GM23248 (cell line): ENCODE measurements around the gene TNFAIP8L1. TPM values are rescaled to one million over a fixed set of nuclear protein-coding genes. Genes with fewer than 3 reads are reported as not detected.

ENCODE experiments used
- DNase-seq: peaks from one replicate; pipeline ENCODE4 v3.0.0-alpha.2; 2015
- H2AFZ ChIP-seq: fragments of 200-600 bp; sonication (generic); 2 replicates; pipeline ENCODE4 v1.6.1; 2016; ENCODE audit warnings: antibody characterized with exemption
- H3F3A ChIP-seq: fragments of 200-600 bp; sonication (generic); 2 replicates; pipeline ENCODE4 v1.6.1; 2016; ENCODE audit warnings: mild to moderate bottlenecking, antibody characterized with exemption, mixed run types; ENCODE audit not compliant: insufficient read depth
- H3K27ac ChIP-seq: fragments of 200-600 bp; sonication (generic); 2 replicates; pipeline ENCODE4 v1.5.1; 2016; ENCODE audit warnings: mild to moderate bottlenecking
- H3K27me3 ChIP-seq: fragments of 200-600 bp; sonication (generic); replicated peaks from 2 replicates; pipeline ENCODE4 v1.6.1; 2016; ENCODE audit warnings: mild to moderate bottlenecking; ENCODE audit not compliant: insufficient read depth
- H3K36me3 ChIP-seq: fragments of 200-600 bp; sonication (generic); 2 replicates; pipeline ENCODE4 v1.6.1; 2016; ENCODE audit warnings: low read depth, mild to moderate bottlenecking
- H3K4me1 ChIP-seq: fragments of 200-600 bp; sonication (generic); 2 replicates; pipeline ENCODE4 v1.6.1; 2016; ENCODE audit warnings: mild to moderate bottlenecking; ENCODE audit not compliant: insufficient read depth
- H3K4me2 ChIP-seq: fragments of 200-600 bp; sonication (generic); one replicate; pipeline ENCODE4 v1.6.1; 2016; ENCODE audit warnings: mild to moderate bottlenecking; ENCODE audit not compliant: unreplicated experiment
- H3K4me3 ChIP-seq: fragments of 200-600 bp; sonication (generic); 2 replicates; pipeline ENCODE4 v1.5.1; 2016; ENCODE audit warnings: mild to moderate bottlenecking
- H3K79me2 ChIP-seq: fragments of 200-600 bp; sonication (generic); 2 replicates; pipeline ENCODE4 v1.6.1; 2016; ENCODE audit warnings: mild to moderate bottlenecking; ENCODE audit not compliant: insufficient read depth
- H3K9ac ChIP-seq: fragments of 200-600 bp; sonication (generic); 2 replicates; pipeline ENCODE4 v1.6.1; 2016; ENCODE audit warnings: mild to moderate bottlenecking
- H3K9me2 ChIP-seq: fragments of 200-600 bp; sonication (generic); 2 replicates; pipeline ENCODE4 v1.6.1; 2016; ENCODE audit warnings: mixed run types, mild to moderate bottlenecking, moderate library complexity; ENCODE audit not compliant: insufficient read depth
- H3K9me3 ChIP-seq: fragments of 200-600 bp; sonication (generic); one replicate; pipeline ENCODE4 v1.6.1; 2017; ENCODE audit warnings: low read depth
- H4K20me1 ChIP-seq: fragments of 200-600 bp; sonication (generic); 2 replicates; pipeline ENCODE4 v1.6.0; 2016; ENCODE audit not compliant: insufficient read depth
- EZH2 ChIP-seq: fragments of 200-600 bp; sonication (generic); IDR thresholded peaks from 2 replicates; pipeline ENCODE4 v1.6.1; 2018; ENCODE audit warnings: antibody characterized with exemption, mild to moderate bottlenecking; ENCODE audit not compliant: insufficient read depth, poor library complexity, severe bottlenecking
- EZH2phosphoT487 ChIP-seq: fragments of 200-600 bp; sonication (generic); IDR thresholded peaks from 2 replicates; pipeline ENCODE4 v1.6.1; 2018; ENCODE audit warnings: antibody characterized with exemption, moderate library complexity, mild to moderate bottlenecking, low read depth; ENCODE audit not compliant: insufficient read depth
- WGBS, 2 experiments: methylation state at CpG; one replicate each; pipeline ENCODE4 v1.1.6; 2015 to 2017; ENCODE audit warnings: low lambda C conversion rate in 2 of 2, low coverage in 1 of 2; ENCODE audit errors: missing lambda C conversion rate in 2 of 2; 5-methylcytosine and 5-hydroxymethylcytosine counted together
- in situ Hi-C: fragments of 300-500 bp; cut with MboI; formaldehyde crosslinking; loops from 2 replicates; pipeline ENCODE4 v1.15.0; 2020
- polyA plus RNA-seq: library from polyadenylated mRNA; unstranded; fragments of >200 nt; fragmentation: Nextera tagmentation; extraction: Ambion mirVana; gene quantifications from 2 replicates; pipeline ENCODE4 v1.2.1, GENCODE V29; 2016
- total RNA-seq: library from RNA; depleted of rRNA; stranded (reverse); fragments of >200 nt; shearing (Covaris generic); gene quantifications from 2 replicates; pipeline ENCODE4 v1.2.3, GENCODE V29; 2014

The TNFAIP8L1 gene
- total and polyA plus RNA-seq, 2 experiments from 2014 or later, result 0.86 to 2.0 TPM

- Histone ChIP-seq H3K27me3 (peaks cover 37% of the 10 kb centered on the region), H3K9ac (no peak overlapping the region), H3K4me2 (no peak overlapping the region), H4K20me1 (no peaks in the 10 kb centered on the region), H3K9me3 (no peaks in the 10 kb centered on the region), H2AFZ (no peak overlapping the region), H3K79me2 (no peaks in the 10 kb centered on the region), H3F3A (no peaks in the 10 kb centered on the region), H3K4me1 (no peaks in the 10 kb centered on the region), H3K27ac (no peak overlapping the region), H3K36me3 (no peaks in the 10 kb centered on the region), H3K9me2 (no peaks in the 10 kb centered on the region), H3K4me3 (no peak overlapping the region)
- DNase-seq, result no peak
- in situ Hi-C loops, result no loop called here
- TF ChIP-seq EZH2phosphoT487, result no peak
- no peak for TF ChIP-seq EZH2
- 73 to 77% methylated on average over 10 of the region's 10 CpGs for WGBS, 2 experiments
Measured at GRCh38 chr19:4600082-4600481, 39.2 kb upstream of the TNFAIP8L1 start.

DNA sequence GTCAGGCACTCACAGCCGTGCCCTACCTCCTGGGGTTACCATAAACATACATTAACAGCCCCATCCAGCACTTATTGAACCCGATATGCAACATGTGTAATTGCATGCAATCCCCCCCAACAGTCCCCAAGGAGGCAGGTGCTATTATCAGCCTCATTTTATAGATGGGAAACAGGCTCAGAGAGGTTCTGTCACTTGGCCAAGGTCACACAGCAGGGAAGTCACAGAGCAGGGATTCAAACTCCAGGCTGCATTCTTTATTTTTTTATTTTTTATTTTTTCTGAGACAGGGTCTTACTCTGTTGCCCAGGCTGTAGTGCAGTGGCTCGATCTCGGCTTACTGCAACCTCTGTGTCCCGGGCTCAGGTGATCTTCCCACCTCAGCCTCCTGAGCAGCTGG, 38.4 kb upstream of the TNFAIP8L1 start:
- DNase-seq, result no peak
- in situ Hi-C loops, result no loop called here

GRCh38 chr19:4602173-4602788, 37.0 kb upstream of the TNFAIP8L1 start:
- no peaks in the 10 kb centered on the region for H3F3A ChIP-seq
- 65 to 80% methylated on average over 5 of the region's 5 CpGs for WGBS, 2 experiments
- no peak for DNase-seq
- H3K9me2 ChIP-seq, result no peaks in the 10 kb centered on the region
- no peak overlapping the region for H3K4me2 ChIP-seq
- H3K4me1 ChIP-seq, result no peaks in the 10 kb centered on the region
- no peaks in the 10 kb centered on the region for H3K36me3 ChIP-seq
- H2AFZ ChIP-seq, result no peak overlapping the region
- TF ChIP-seq EZH2phosphoT487, result no peak
- TF ChIP-seq EZH2, result no peak
- H3K9me3 ChIP-seq, result no peaks in the 10 kb centered on the region
- H3K4me3 ChIP-seq, result no peak overlapping the region
- peaks cover 28% of the 10 kb centered on the region for H3K27me3 ChIP-seq
- no peak overlapping the region for H3K9ac ChIP-seq
- no peaks in the 10 kb centered on the region for H3K79me2 ChIP-seq
- no peaks in the 10 kb centered on the region for H4K20me1 ChIP-seq
- no peak overlapping the region for H3K27ac ChIP-seq
- in situ Hi-C loops, result no loop called here

More for the DNA sequence above, 38.4 kb upstream of the TNFAIP8L1 start:
- H3K9ac ChIP-seq, result no peak overlapping the region
- no peaks in the 10 kb centered on the region for H3F3A ChIP-seq
- no peak overlapping the region for H3K4me3 ChIP-seq
- peaks cover 37% of the 10 kb centered on the region for H3K27me3 ChIP-seq
- no peak overlapping the region for H3K4me2 ChIP-seq
- H3K4me1 ChIP-seq, result no peaks in the 10 kb centered on the region
- H2AFZ ChIP-seq, result no peak overlapping the region
- no peaks in the 10 kb centered on the region for H4K20me1 ChIP-seq
- H3K9me3 ChIP-seq, result no peaks in the 10 kb centered on the region
- no peaks in the 10 kb centered on the region for H3K79me2 ChIP-seq
- no peak for TF ChIP-seq EZH2phosphoT487
- TF ChIP-seq EZH2, result no peak
- H3K9me2 ChIP-seq, result no peaks in the 10 kb centered on the region
- 50 to 53% methylated on average over 5 of the region's 5 CpGs for WGBS, 2 experiments
- H3K27ac ChIP-seq, result no peak overlapping the region
- H3K36me3 ChIP-seq, result no peaks in the 10 kb centered on the region

GRCh38 chr19:4602915-4603314, 36.4 kb upstream of the TNFAIP8L1 start:
- peaks cover 23% of the 10 kb centered on the region for H3K27me3 ChIP-seq
- WGBS, 2 experiments, result 45% methylated on average over 1 of the region's 1 CpG; no CpG with 5 or more reads in 1 of the 2 experiments
- H4K20me1 ChIP-seq, result no peaks in the 10 kb centered on the region
- no peak overlapping the region for H3K4me3 ChIP-seq
- no peaks in the 10 kb centered on the region for H3K4me1 ChIP-seq
- TF ChIP-seq EZH2phosphoT487, result no peak
- TF ChIP-seq EZH2, result no peak
- no peak for DNase-seq
- H3K27ac ChIP-seq, result no peak overlapping the region
- H3K9me2 ChIP-seq, result no peaks in the 10 kb centered on the region
- in situ Hi-C loops, result no loop called here
- H3F3A ChIP-seq, result no peaks in the 10 kb centered on the region
- no peak overlapping the region for H2AFZ ChIP-seq
- no peaks in the 10 kb centered on the region for H3K36me3 ChIP-seq
- no peak overlapping the region for H3K4me2 ChIP-seq
- no peak overlapping the region for H3K9ac ChIP-seq
- H3K79me2 ChIP-seq, result no peaks in the 10 kb centered on the region
- H3K9me3 ChIP-seq, result no peaks in the 10 kb centered on the region

- no peaks in the 10 kb centered on the region for H4K20me1 ChIP-seq
- H3K79me2 ChIP-seq, result no peaks in the 10 kb centered on the region
- no peaks in the 10 kb centered on the region for H3K36me3 ChIP-seq
- H3K9ac ChIP-seq, result no peak overlapping the region
- no peak for TF ChIP-seq EZH2
- no peak for TF ChIP-seq EZH2phosphoT487
- H3K27ac ChIP-seq, result no peak overlapping the region
- H3K4me1 ChIP-seq, result no peaks in the 10 kb centered on the region
- 31 to 32% methylated on average over 6 of the region's 6 CpGs for WGBS, 2 experiments
- H3K4me3 ChIP-seq, result no peak overlapping the region
- no peak overlapping the region for H2AFZ ChIP-seq
- H3K9me2 ChIP-seq, result no peaks in the 10 kb centered on the region
- DNase-seq, result no peak
- H3F3A ChIP-seq, result no peaks in the 10 kb centered on the region
- no peaks in the 10 kb centered on the region for H3K9me3 ChIP-seq
- no peak overlapping the region for H3K4me2 ChIP-seq
- H3K27me3 ChIP-seq, result peaks cover 10% of the 10 kb centered on the region
- in situ Hi-C loops, result no loop called here
Measured at GRCh38 chr19:4604912-4605311, 34.4 kb upstream of the TNFAIP8L1 start.
